GM10266 (cell line): ENCODE results near the gene POLG.

Experiments used
- DNase-seq: peaks from one replicate; pipeline ENCODE4 v3.0.0; 2012; ENCODE audit errors: extremely low spot score
- TF ChIP-seq, protein P1 (sequence below): IDR thresholded peaks from 2 replicates; pipeline ENCODE4 v1.5.1; 2012; ENCODE audit warnings: mild to moderate bottlenecking, low read depth; ENCODE audit not compliant: control insufficient read depth, insufficient read depth; ENCODE audit errors: missing control alignments

Gene POLG

GRCh38 chr15:89333011-89333860 lies 1.4 kb downstream of the POLG start:
- no peak for DNase-seq
- TF ChIP-seq, protein P1, sequence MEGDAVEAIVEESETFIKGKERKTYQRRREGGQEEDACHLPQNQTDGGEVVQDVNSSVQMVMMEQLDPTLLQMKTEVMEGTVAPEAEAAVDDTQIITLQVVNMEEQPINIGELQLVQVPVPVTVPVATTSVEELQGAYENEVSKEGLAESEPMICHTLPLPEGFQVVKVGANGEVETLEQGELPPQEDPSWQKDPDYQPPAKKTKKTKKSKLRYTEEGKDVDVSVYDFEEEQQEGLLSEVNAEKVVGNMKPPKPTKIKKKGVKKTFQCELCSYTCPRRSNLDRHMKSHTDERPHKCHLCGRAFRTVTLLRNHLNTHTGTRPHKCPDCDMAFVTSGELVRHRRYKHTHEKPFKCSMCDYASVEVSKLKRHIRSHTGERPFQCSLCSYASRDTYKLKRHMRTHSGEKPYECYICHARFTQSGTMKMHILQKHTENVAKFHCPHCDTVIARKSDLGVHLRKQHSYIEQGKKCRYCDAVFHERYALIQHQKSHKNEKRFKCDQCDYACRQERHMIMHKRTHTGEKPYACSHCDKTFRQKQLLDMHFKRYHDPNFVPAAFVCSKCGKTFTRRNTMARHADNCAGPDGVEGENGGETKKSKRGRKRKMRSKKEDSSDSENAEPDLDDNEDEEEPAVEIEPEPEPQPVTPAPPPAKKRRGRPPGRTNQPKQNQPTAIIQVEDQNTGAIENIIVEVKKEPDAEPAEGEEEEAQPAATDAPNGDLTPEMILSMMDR: no peak

DNA sequence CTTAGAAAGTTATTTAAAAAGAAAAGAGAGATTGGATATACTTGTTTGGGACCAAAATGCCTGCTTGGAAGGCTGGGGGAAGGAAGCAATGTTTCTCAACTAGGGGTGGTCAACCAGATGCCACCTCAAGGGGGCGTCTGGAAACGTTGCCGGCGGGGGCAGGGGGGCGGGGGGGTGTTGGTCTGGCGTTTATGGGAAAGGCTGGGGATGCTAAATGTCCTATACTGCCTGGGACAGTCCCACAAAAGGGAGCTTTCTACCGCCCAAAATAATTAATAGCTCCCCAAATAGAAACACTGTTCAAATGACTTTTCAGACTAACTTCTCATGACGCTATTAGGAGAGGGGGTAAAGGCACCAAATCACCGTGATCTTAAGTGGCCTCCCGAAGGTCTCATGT lies 2.2 kb downstream of the POLG start:
- DNase-seq: peak; percentile 45
- TF ChIP-seq, protein P1: peak; percentile 17

- TF ChIP-seq, protein P1: no peak
- DNase-seq: no peak
These were observed 3.6 kb downstream of the POLG start for GRCh38 chr15:89330881-89331595.

- TF ChIP-seq, protein P1: no peak
- DNase-seq: no peak
These were observed 4.5 kb downstream of the POLG start for GRCh38 chr15:89330119-89330518.

DNA sequence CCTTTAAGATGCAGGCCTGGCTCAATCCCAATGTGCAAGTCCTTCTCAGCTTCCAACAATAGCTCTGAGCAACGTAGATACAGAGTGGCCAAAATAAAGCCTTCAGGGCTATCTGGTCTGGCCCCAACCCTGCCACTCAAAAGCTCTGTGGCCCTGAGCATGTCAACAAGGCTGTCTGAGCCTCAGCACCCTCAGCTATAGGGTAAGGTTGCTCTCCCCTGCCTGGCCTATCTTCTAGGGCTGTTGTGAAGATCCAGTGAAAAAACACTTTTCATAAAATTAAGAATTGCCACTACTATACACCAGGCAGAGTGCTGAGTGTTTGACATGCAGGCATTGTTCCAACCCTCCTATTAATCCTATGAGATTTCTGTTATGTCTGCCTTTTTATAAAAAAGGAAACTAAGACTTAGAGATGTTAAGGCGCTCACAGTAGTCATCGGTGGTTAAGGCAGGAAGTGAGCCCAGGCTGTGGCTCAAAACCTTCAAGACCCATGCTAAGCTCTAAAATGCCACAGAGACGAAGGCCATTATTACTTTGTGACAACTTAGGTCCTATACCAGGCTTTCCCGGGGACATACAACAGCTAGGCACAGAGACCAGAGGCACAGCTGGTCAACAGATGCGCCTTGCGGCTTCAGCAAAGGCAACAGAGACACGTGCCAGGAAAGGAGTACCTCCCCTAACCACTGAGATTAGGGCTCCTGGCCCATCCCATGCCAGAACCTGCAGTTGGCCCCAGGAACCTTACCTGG lies 5.1 kb downstream of the POLG start:
- no peak for DNase-seq

DNA sequence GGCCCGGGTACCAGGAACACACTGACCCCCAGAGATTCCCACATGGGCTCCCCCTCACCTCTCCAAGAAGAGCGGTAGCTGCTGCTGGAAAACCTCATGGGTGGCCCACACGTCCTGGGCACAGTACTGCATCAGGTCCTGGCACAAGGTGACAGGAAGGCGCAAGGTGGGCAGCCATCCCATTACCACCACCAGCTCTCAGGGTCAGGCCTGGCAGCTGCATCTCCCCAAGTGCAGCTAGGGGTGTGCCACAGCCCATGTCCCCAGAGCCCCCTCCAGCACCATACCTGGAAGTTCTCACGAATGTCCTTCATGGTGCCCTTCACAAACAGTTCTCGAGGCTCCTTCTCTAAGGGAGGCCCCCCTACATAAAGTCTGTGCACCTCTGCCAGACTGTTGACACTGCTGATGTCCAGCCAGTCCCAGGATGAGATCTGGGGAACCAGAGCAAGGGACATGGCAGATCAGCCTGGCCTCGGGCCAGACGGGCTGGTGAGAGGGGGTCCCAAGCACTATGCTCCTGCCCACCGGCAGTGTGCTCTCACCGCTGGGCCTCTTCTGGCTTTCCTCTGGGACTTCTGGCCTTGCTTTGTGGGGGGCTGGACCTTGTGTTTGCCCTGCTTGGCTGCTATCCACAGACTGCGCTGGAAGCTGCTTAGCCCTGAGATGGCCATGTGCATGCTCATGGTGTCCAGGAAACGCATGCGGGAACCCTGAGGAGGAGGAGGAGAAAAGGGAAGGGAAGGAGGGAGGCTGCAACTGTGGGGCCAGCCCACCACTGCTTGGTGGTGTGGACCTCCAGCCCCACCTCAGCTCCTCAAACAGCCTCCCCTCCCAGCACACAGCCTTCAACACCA lies 6.0 kb downstream of the POLG start:
- DNase-seq: no peak

More for the DNA sequence above, 5.1 kb downstream of the POLG start:
- TF ChIP-seq, protein P1: no peak

More for the DNA sequence above, 6.0 kb downstream of the POLG start:
- TF ChIP-seq, protein P1: no peak
